HUES6 (cell line): Measurements from ENCODE around the gene ITPR1.

Experiments
- H3K27ac ChIP-seq: 2 replicates; pipeline ENCODE4 v1.7.0; 2013; ENCODE audit warnings: low read depth, mild to moderate bottlenecking, low read length, inconsistent platforms
- H3K27me3 ChIP-seq: 2 replicates; pipeline ENCODE4 v1.6.1; 2013; ENCODE audit warnings: low read length; ENCODE audit not compliant: control insufficient read depth, insufficient read depth
- H3K36me3 ChIP-seq: 2 replicates; pipeline ENCODE4 v1.6.1; 2013; ENCODE audit warnings: low read length; ENCODE audit not compliant: control insufficient read depth, insufficient read depth
- H3K4me1 ChIP-seq: 2 replicates; pipeline ENCODE4 v1.6.1; 2013; ENCODE audit warnings: low read length; ENCODE audit not compliant: control insufficient read depth, insufficient read depth
- H3K4me3 ChIP-seq: 2 replicates; pipeline ENCODE4 v1.5.1; 2013; ENCODE audit warnings: low read depth, low read length
- H3K9ac ChIP-seq: one replicate; pipeline ENCODE4 v1.6.1; 2013; ENCODE audit warnings: mild to moderate bottlenecking, low read length
- H3K9me3 ChIP-seq: 2 replicates; pipeline ENCODE4 v1.6.1; 2013; ENCODE audit warnings: low read depth, low read length; ENCODE audit not compliant: control insufficient read depth, insufficient read depth

The ITPR1 gene

GRCh38 chr3:4693620-4694019, 200.5 kb downstream of the ITPR1 start:
- Histone ChIP-seq H3K4me1 (no peaks in the 10 kb centered on the region), H3K9ac (no peak overlapping the region), H3K4me3 (no peak overlapping the region), H3K36me3 (no peaks in the 10 kb centered on the region), H3K27me3 (no peaks in the 10 kb centered on the region), H3K27ac (no peak overlapping the region), H3K9me3 (peaks cover 13% of the 10 kb centered on the region; the same call in 1 of the 2 replicates)

DNA sequence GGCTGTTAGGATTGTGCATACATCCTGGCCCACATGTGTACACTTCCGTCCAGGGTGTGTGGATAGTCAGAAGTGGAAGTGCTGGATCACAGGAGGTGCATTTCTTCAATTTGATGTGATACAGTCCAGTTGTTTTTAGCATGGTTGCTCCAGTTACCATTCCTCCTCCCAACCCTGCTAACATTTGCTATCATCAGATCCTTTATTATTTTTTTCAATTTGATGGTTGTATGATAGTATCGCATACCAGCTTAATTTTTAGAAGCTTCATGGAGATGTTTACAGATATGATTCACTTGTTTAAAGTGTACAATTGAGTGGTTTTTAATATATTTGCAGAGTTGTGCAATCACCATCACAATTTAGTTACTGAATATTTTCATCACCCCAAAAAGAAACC, 202.7 kb downstream of the ITPR1 start:
- Histone ChIP-seq H3K36me3 (no peaks in the 10 kb centered on the region), H3K9me3 (peaks cover 1% of the 10 kb centered on the region; the same call in 1 of the 2 replicates), H3K27ac (no peak overlapping the region), H3K4me3 (no peak overlapping the region), H3K9ac (no peak overlapping the region), H3K27me3 (no peaks in the 10 kb centered on the region), H3K4me1 (no peaks in the 10 kb centered on the region)

GRCh38 chr3:4696266-4696665, 203.1 kb downstream of the ITPR1 start:
- no peaks in the 10 kb centered on the region for H3K9me3 ChIP-seq
- no peaks in the 10 kb centered on the region for H3K36me3 ChIP-seq

DNA sequence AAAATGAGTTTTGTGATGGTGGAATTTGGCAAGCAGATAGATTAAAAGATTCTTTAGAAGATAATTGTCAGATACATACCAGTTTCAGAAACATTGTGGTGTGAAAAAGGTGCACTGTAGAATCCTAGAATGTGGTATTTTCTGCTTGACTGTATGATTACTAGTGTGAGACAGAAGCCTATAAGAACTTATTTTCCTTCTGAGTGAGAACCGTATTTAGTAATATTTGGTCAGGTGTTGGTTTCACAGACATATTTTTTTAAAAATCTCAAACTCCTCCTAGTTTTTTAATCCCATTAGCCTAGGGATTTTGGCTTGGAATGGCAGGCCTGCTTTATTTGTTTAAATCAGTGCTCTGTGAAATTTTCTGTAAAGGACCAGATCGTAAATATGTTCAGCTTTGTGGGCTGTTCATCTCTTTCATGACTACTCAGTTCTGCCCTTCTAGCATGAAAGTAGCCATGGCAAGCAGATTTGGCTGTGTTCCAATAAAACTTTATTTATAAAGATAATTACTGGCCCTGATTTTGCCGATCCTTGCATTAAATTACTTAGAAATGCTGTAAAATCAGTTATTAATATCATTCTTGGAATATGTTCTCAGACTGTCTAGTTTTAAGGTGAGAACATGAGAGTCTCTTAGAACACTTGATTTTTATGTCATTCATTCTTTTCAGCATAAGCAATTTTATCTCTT, 205.1 kb downstream of the ITPR1 start:
- Histone ChIP-seq H3K4me1 (no peaks in the 10 kb centered on the region), H3K27ac (no peak overlapping the region), H3K9me3 (no peaks in the 10 kb centered on the region), H3K9ac (no peak overlapping the region), H3K36me3 (no peaks in the 10 kb centered on the region), H3K4me3 (no peak overlapping the region), H3K27me3 (no peaks in the 10 kb centered on the region)

More at GRCh38 chr3:4696266-4696665, 203.1 kb downstream of the ITPR1 start:
- H3K4me1 ChIP-seq = no peaks in the 10 kb centered on the region
- no peaks in the 10 kb centered on the region for H3K27me3 ChIP-seq
- H3K27ac ChIP-seq = no peak overlapping the region
- no peak overlapping the region for H3K9ac ChIP-seq
- no peak overlapping the region for H3K4me3 ChIP-seq

GRCh38 chr3:4703054-4703480, 209.9 kb downstream of the ITPR1 start:
- Histone ChIP-seq H3K36me3 (no peaks in the 10 kb centered on the region), H3K4me1 (peaks cover 4% of the 10 kb centered on the region; the same call in 1 of the 2 replicates), H3K27me3 (no peaks in the 10 kb centered on the region), H3K9ac (no peak overlapping the region), H3K9me3 (no peaks in the 10 kb centered on the region), H3K4me3 (no peak overlapping the region), H3K27ac (no peak overlapping the region)

DNA sequence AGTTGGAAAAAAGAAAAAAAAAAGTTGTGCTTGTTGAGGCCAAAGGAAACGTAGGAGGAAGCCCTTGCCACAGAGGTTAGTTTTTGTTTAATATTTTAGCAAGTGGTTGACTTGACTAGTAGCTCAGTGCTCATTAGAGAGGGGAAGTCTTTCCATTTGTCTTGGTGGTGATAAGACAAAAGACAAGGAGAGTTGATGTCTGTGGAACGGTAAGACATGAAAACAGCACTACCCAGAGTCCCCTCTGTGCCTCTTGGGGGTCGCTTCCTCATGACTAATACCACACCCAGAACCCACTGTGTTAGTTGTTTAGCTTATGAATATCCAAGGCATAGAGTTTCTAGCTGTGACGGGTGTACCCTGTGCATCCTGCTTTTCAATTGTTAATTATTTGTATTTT, 211.4 kb downstream of the ITPR1 start:
- Histone ChIP-seq H3K4me1 (peaks cover 13% of the 10 kb centered on the region; the same call in 1 of the 2 replicates), H3K4me3 (no peak overlapping the region), H3K27me3 (no peaks in the 10 kb centered on the region), H3K9ac (no peak overlapping the region), H3K9me3 (no peaks in the 10 kb centered on the region), H3K27ac (no peak overlapping the region), H3K36me3 (no peaks in the 10 kb centered on the region)

- Histone ChIP-seq H3K27me3 (no peaks in the 10 kb centered on the region), H3K9ac (no peak overlapping the region), H3K36me3 (no peaks in the 10 kb centered on the region), H3K4me1 (peaks cover 16% of the 10 kb centered on the region; the same call in 1 of the 2 replicates), H3K4me3 (no peak overlapping the region), H3K27ac (no peak overlapping the region), H3K9me3 (no peaks in the 10 kb centered on the region)
Observed at GRCh38 chr3:4707324-4707723, 214.2 kb downstream of the ITPR1 start.

DNA sequence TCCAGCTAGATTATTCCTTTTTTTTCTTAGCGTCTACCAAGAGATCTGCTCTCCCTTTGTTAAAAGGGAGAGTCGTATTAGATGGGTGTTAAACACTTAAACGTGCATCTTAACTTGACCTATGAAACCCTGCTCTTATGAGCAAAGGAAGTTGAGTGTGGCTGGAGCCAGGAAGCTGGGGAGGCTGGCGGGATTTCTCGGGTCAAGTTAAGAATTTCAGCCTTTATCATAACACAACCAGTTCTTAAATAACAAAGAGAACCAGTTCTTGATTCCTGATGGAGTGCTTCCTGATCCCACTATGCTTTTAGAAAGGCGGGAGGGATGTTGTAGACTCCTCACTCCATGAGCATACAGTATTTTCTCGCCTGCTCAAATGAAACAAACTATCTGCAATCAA, 215.1 kb downstream of the ITPR1 start:
- Histone ChIP-seq H3K4me3 (no peak overlapping the region), H3K9me3 (no peaks in the 10 kb centered on the region), H3K36me3 (no peaks in the 10 kb centered on the region), H3K27ac (no peak overlapping the region), H3K27me3 (no peaks in the 10 kb centered on the region), H3K4me1 (peaks cover 16% of the 10 kb centered on the region; the same call in 1 of the 2 replicates), H3K9ac (no peak overlapping the region)

DNA sequence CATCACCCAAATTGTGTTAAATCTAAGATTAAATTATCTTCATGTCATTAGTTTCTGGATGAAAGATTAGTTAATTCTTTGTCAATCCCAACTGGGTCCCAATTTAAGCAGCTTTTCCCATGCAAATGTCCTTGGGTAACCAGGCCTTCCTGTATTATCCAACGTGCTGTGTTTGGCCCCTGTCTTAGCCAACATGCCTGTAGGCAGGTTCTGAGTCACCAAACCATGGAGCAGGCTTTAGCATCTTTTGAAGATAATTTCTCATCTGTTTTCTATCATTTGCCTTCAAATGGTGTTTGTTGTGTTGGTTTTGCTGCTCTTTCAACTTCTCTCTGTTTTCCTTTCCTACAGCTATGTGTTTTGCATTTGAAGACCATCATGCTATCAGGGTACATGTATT, 216.2 kb downstream of the ITPR1 start:
- Histone ChIP-seq H3K4me1 (peaks cover 16% of the 10 kb centered on the region; the same call in 1 of the 2 replicates), H3K36me3 (no peaks in the 10 kb centered on the region), H3K4me3 (no peak overlapping the region), H3K27me3 (no peaks in the 10 kb centered on the region), H3K27ac (no peak overlapping the region), H3K9me3 (no peaks in the 10 kb centered on the region), H3K9ac (no peak overlapping the region)

- peaks cover 16% of the 10 kb centered on the region; the same call in 1 of the 2 replicates for H3K4me1 ChIP-seq
- H3K9ac ChIP-seq = no peak overlapping the region
- H3K36me3 ChIP-seq = no peaks in the 10 kb centered on the region
- H3K9me3 ChIP-seq = no peaks in the 10 kb centered on the region
- no peak overlapping the region for H3K27ac ChIP-seq
- H3K27me3 ChIP-seq = no peaks in the 10 kb centered on the region
- no peak overlapping the region for H3K4me3 ChIP-seq
Observed at GRCh38 chr3:4710191-4710590, 217.0 kb downstream of the ITPR1 start.

DNA sequence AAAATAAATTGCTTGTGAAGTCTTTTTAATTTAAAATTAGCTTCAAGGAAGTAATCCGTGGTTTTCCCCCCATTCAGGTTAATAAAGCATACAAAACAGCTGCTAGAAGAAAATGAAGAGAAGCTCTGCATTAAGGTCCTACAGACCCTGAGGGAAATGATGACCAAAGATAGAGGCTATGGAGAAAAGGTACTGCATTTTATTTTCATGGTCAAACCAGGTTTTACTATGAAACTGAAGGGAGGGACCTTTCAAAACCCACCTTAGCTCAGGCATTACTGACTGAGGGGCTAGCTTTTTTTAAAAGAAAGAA, 218.5 kb downstream of the ITPR1 start:
- H3K36me3 ChIP-seq = no peaks in the 10 kb centered on the region
- H3K9me3 ChIP-seq = no peaks in the 10 kb centered on the region
- H3K4me3 ChIP-seq = no peak overlapping the region
- no peak overlapping the region for H3K9ac ChIP-seq
- peaks cover 16% of the 10 kb centered on the region; the same call in 1 of the 2 replicates for H3K4me1 ChIP-seq
- H3K27ac ChIP-seq = no peak overlapping the region
- no peaks in the 10 kb centered on the region for H3K27me3 ChIP-seq
